ENCODE measurements around the gene TCTN2.

DNA sequence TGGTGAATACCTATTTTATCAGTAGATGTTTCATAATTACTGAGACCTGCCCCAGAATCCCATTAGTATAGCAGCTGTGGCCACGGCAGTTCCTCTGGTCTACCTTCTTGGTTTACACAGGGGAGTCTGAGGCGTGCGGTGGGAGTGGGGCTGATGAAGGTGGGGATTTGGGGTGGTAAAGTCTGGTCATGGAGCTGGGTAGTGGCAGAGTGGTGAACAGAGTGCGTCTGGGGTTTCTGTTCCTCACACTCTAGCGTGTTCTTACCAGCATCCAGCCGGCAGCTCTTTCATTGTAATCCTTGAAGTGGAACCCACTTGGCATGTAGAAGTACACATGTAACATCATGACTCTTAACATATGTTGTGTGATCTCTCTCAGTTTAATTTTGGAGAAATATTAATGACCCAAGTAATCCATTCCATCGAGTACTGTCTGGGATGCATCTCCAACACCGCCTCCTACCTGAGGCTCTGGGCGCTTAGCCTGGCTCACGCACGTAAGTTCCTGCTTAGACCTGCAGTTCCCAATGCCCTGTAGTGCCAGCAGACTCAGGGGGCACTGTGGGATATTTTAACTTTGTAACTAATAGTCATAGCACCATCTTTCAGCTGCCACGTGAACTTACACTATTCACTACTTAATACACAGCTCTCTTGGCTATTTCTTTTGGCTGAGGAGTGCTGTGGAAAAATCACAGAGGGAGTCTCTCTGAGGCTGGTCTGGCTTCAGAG is 83.3 kb downstream of the TCTN2 start:
- TF ChIP-seq POLR2AphosphoS5 (IDR thresholded peaks at IDR 0.05; ENCODE audit: low read depth, low read length) (no peak), TCF7L2 (IDR thresholded peaks at IDR 0.05; ENCODE audit: low read depth, low read length) (no peak)
- TF ChIP-seq, protein P1, sequence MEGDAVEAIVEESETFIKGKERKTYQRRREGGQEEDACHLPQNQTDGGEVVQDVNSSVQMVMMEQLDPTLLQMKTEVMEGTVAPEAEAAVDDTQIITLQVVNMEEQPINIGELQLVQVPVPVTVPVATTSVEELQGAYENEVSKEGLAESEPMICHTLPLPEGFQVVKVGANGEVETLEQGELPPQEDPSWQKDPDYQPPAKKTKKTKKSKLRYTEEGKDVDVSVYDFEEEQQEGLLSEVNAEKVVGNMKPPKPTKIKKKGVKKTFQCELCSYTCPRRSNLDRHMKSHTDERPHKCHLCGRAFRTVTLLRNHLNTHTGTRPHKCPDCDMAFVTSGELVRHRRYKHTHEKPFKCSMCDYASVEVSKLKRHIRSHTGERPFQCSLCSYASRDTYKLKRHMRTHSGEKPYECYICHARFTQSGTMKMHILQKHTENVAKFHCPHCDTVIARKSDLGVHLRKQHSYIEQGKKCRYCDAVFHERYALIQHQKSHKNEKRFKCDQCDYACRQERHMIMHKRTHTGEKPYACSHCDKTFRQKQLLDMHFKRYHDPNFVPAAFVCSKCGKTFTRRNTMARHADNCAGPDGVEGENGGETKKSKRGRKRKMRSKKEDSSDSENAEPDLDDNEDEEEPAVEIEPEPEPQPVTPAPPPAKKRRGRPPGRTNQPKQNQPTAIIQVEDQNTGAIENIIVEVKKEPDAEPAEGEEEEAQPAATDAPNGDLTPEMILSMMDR (IDR thresholded peaks at IDR 0.05), result no peak
- TF ChIP-seq, protein P2, sequence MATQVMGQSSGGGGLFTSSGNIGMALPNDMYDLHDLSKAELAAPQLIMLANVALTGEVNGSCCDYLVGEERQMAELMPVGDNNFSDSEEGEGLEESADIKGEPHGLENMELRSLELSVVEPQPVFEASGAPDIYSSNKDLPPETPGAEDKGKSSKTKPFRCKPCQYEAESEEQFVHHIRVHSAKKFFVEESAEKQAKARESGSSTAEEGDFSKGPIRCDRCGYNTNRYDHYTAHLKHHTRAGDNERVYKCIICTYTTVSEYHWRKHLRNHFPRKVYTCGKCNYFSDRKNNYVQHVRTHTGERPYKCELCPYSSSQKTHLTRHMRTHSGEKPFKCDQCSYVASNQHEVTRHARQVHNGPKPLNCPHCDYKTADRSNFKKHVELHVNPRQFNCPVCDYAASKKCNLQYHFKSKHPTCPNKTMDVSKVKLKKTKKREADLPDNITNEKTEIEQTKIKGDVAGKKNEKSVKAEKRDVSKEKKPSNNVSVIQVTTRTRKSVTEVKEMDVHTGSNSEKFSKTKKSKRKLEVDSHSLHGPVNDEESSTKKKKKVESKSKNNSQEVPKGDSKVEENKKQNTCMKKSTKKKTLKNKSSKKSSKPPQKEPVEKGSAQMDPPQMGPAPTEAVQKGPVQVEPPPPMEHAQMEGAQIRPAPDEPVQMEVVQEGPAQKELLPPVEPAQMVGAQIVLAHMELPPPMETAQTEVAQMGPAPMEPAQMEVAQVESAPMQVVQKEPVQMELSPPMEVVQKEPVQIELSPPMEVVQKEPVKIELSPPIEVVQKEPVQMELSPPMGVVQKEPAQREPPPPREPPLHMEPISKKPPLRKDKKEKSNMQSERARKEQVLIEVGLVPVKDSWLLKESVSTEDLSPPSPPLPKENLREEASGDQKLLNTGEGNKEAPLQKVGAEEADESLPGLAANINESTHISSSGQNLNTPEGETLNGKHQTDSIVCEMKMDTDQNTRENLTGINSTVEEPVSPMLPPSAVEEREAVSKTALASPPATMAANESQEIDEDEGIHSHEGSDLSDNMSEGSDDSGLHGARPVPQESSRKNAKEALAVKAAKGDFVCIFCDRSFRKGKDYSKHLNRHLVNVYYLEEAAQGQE (IDR thresholded peaks at IDR 0.05; ENCODE audit: insufficient read depth in 1 of 2, low read depth in 2 of 2, low read length in 1 of 2), result no peak
